GM23248 (cell line): Measurements from ENCODE around the gene SLC44A3.

Source experiments
- EZH2 ChIP-seq: fragments of 200-600 bp; sonication (generic); IDR thresholded peaks from 2 replicates; pipeline ENCODE4 v1.6.1; 2018; ENCODE audit warnings: antibody characterized with exemption, mild to moderate bottlenecking; ENCODE audit not compliant: insufficient read depth, poor library complexity, severe bottlenecking
- EZH2phosphoT487 ChIP-seq: fragments of 200-600 bp; sonication (generic); IDR thresholded peaks from 2 replicates; pipeline ENCODE4 v1.6.1; 2018; ENCODE audit warnings: antibody characterized with exemption, moderate library complexity, mild to moderate bottlenecking, low read depth; ENCODE audit not compliant: insufficient read depth

DNA sequence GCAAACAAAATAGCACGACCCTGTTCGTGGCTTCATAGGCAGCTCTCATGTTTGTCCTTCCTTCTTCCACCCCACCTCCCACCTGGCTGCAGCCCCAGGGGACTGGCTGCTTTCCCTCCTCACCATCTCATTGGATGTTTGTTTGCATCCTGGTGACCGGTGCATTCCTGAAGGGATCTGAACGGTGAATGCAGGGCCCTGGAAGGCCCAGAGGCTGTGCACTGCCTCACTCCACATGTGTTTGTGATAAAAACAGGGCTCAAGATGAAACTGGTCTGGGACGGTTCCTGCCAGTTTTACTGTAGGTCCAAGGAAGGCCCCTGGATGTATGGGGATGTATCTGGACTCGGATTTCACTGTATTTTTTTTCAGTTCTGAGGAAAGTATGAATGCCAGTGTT lies 63.9 kb downstream of the SLC44A3 start:
- TF ChIP-seq EZH2 (no peak), EZH2phosphoT487 (no peak)
